ENCODE results near the gene FOXD2. TPM values are rescaled to one million over a fixed set of nuclear protein-coding genes. Genes with fewer than 3 reads are reported as not detected.

FOXD2 gene
- total RNA-seq, 2 donors from 2014 or later: 0.04 TPM; not detected in 1

DNA sequence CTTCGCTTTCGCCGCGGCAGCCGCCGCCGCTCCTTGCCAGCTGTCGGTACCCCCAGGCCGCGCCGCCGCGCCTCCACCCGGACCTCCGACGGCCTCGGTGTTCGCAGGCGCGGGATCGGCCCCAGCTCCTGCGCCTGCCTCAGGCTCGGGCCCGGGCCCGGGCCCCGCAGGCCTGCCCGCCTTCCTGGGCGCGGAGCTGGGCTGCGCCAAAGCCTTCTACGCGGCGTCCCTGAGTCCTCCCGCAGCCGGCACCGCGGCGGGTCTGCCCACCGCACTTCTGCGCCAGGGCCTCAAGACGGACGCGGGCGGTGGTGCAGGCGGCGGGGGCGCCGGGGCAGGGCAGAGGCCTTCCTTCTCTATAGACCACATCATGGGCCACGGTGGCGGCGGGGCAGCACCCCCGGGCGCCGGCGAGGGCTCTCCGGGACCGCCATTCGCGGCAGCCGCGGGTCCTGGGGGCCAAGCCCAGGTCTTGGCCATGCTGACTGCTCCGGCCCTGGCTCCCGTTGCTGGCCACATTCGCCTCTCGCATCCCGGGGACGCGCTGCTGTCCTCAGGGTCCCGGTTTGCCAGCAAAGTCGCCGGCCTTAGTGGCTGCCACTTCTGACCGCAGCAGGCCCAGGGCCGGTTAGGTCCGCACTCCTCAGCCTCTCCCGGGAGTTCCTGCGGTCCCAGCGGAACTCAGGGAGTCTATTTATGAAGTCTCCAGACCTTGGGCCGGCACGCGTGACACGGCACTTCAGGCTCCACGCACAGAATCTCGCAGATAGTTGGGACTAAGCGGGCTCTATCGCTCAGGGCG lies 1.4 kb downstream of the FOXD2 start:
- Histone ChIP-seq H3K9me3 (no peaks in the 10 kb centered on the region), H3K27ac (no peak overlapping the region), H3K27me3 (peaks cover 18 to 54% of the 10 kb centered on the region in 2 donors), H3K4me3 (peak overlapping the region in 1 of 2 donors; percentile 68), H3K36me3 (no peaks in the 10 kb centered on the region), H3K4me1 (peaks cover 0 to 27% of the 10 kb centered on the region in 2 donors)
- TF ChIP-seq, protein P1, sequence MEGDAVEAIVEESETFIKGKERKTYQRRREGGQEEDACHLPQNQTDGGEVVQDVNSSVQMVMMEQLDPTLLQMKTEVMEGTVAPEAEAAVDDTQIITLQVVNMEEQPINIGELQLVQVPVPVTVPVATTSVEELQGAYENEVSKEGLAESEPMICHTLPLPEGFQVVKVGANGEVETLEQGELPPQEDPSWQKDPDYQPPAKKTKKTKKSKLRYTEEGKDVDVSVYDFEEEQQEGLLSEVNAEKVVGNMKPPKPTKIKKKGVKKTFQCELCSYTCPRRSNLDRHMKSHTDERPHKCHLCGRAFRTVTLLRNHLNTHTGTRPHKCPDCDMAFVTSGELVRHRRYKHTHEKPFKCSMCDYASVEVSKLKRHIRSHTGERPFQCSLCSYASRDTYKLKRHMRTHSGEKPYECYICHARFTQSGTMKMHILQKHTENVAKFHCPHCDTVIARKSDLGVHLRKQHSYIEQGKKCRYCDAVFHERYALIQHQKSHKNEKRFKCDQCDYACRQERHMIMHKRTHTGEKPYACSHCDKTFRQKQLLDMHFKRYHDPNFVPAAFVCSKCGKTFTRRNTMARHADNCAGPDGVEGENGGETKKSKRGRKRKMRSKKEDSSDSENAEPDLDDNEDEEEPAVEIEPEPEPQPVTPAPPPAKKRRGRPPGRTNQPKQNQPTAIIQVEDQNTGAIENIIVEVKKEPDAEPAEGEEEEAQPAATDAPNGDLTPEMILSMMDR (IDR thresholded peaks at IDR 0.05): no peak
- no peak for DNase-seq (ENCODE audit: low spot score)

DNA sequence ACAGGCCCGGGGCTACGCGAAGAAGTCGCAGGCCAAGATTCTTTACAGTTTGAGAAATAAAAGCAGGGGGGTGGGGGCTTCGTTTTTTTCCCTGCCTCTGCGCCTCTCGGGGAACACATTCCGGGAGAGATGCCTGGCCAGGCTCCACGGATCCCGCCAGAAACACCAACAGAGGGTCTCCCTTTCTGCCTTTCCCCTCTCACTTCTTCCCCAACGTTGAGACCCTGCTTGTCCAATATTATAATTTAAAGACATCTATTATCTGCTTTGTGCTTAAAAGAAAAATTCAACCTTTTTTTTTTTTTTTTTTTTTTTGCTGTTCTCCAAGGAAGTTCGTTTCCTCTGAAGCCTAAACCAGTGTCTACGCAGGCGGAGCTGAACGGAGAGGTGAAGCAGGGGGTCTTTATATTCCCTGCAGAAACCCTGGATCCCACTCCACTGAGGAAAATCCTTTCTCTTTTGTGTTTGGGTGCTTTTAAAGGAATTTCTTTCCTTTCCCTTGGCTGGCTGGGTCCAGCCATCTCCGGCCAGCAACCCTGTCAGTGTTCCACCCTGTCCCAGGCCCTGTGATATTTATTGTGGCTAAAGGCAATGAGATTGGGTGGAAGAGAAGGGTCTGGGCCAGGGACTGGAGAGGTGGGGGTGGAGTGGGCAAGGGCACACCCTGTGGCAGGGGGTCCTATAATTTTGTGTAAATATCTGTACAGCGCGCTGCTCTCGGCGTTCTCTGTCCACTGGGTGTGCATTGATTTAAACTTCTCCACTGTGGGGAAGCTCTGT lies 2.2 kb downstream of the FOXD2 start:
- Histone ChIP-seq H3K4me3 (no peak overlapping the region), H3K27me3 (peaks cover 26 to 55% of the 10 kb centered on the region in 2 donors)
- TF ChIP-seq, protein P1 (IDR thresholded peaks at IDR 0.05): no peak

DNA sequence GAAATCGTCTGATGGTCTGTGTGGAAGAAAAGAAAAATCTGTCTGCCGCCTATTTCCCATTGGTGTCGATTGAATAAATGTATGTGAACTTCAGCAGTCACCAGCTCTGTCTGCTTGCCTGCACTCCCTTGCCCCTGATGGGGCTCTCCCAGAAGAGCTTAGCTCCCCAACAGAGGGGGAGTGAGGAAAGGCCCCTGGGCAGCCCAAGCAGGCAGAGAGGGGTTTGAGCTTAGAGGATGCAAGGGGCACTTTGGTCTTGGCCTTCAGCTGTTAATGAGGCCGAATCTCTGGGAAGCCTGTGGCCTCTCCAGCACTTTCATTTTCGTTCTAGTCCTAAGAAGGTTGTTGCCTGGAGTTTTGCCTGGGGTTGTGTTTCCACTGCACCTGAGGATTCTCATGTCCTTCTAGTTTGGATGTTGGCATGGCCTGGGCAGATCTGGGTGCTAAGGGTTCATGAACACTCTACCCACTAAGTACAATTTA lies 2.8 kb downstream of the FOXD2 start:
- Histone ChIP-seq H3K4me1 (peaks cover 0 to 31% of the 10 kb centered on the region in 2 donors), H3K4me3 (no peak overlapping the region), H3K27ac (no peak overlapping the region), H3K9me3 (no peaks in the 10 kb centered on the region), H3K27me3 (peaks cover 28 to 62% of the 10 kb centered on the region in 2 donors), H3K36me3 (no peaks in the 10 kb centered on the region)
- DNase-seq (ENCODE audit: low spot score): no peak
- TF ChIP-seq, protein P1 (IDR thresholded peaks at IDR 0.05): no peak

More for the DNA sequence above, 2.2 kb downstream of the FOXD2 start:
- peaks cover 0 to 27% of the 10 kb centered on the region in 2 donors for H3K4me1 ChIP-seq
- no peaks in the 10 kb centered on the region for H3K9me3 ChIP-seq
- no peak overlapping the region for H3K27ac ChIP-seq
- DNase-seq (ENCODE audit: low spot score): no peak
- H3K36me3 ChIP-seq: no peaks in the 10 kb centered on the region

DNA sequence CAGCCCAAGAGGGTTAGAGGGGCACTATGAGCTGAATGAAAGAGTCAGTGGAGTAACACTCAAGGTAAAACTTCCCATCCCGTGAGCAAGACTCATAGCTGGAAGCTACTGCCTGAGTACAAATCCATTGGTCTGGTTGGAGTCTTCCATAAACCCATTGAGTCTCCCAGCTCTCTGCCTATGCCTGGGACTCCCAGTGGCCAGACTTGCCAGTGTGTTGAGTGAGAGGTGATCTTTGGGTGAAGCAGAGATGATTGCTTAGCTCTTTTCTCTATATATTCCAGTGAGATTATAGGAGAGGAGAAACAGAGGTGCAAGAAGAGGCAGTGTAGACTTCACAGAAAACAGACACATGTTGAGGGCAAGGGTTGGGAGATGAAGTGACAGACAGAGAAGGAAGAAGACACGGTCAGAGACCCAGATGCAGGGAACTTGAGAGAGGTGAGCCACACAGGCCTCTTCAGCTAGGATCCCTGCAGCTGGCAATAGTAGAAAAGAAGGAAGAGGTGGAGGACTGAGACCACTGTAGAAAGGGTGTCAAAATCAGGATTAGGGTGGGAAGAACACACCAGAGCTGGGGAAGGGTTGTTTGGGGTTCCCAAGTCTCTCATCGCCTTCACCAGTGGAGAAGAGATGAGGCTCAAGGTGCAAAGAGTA lies 3.7 kb downstream of the FOXD2 start:
- H3K27me3 ChIP-seq: peaks cover 36 to 64% of the 10 kb centered on the region in 2 donors
- H3K27ac ChIP-seq: no peak overlapping the region

DNA sequence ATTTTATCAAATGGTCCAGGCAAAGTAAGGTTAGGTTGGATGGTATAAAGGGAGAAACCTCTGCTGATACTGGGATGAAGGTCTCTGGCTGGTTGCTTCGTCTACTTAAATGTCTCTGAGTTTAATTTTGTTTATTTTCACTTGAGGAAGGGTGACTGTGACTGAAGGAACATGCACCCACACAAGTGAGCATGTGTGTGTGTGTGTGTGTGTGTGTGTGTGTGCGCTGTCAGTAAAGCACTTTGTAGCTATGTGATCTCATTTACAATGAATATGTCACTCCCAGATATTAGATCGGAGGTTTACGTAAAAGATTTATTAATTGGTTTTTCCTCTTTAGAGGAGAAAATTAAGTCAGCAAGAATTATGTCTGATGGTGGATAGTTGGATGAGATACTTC lies 4.4 kb downstream of the FOXD2 start:
- H3K4me1 ChIP-seq: peaks cover 0 to 20% of the 10 kb centered on the region in 2 donors
- TF ChIP-seq, protein P1 (IDR thresholded peaks at IDR 0.05): no peak
- no peak overlapping the region for H3K4me3 ChIP-seq
- H3K27me3 ChIP-seq: peaks cover 39 to 64% of the 10 kb centered on the region in 2 donors
- no peaks in the 10 kb centered on the region for H3K9me3 ChIP-seq
- no peaks in the 10 kb centered on the region for H3K36me3 ChIP-seq
- H3K27ac ChIP-seq: no peak overlapping the region
- DNase-seq (ENCODE audit: low spot score): no peak

More for the DNA sequence above, 3.7 kb downstream of the FOXD2 start:
- H3K4me3 ChIP-seq: no peak overlapping the region
- no peak for DNase-seq (ENCODE audit: low spot score)
- no peaks in the 10 kb centered on the region for H3K36me3 ChIP-seq
- TF ChIP-seq, protein P1 (IDR thresholded peaks at IDR 0.05): no peak
- no peaks in the 10 kb centered on the region for H3K9me3 ChIP-seq
- H3K4me1 ChIP-seq: peaks cover 0 to 26% of the 10 kb centered on the region in 2 donors

All from right atrium auricular region (tissue), 2 donors.